ENCODE measurements around the gene AGAP2. TPM values are rescaled to one million over a fixed set of nuclear protein-coding genes. Genes with fewer than 3 reads are reported as not detected.

Gene AGAP2
- total RNA-seq, 1 donor from 2014 or later, result 57.1 TPM

- intact Hi-C loops (cut with micrococcal nuclease), result loop anchor here (5.0 kb wide), 2 partner anchors 118 to 193 kb away; partner anchors contain the start of gene DCTN2
These were observed 1.5 kb upstream of the AGAP2 start for GRCh38 chr12:57739914-57740538.

DNA sequence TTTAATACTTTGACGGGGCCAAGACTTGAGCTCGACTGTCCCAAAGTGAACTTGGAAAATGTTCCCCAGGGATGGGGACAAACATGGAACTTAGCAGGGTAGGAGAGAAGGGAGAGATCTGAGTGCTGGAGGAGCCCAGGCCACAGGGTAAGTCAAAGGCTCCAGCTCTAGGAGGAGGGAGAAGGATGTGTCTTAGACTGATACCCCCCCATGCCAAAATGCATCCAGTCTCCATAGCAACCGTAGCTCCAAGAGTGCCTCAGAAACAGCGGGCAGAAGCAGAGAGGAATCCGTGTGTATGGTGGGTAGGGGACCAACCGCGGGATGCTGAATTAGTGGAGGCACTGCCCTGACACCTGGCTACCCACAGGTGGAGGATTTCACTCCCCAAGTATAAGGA lies 845 bp upstream of the AGAP2 start:
- intact Hi-C loops (cut with micrococcal nuclease), result no loop called here

- intact Hi-C loops (cut with micrococcal nuclease), result no loop called here
These were observed 778 bp downstream of the AGAP2 start for GRCh38 chr12:57737467-57738460.

DNA sequence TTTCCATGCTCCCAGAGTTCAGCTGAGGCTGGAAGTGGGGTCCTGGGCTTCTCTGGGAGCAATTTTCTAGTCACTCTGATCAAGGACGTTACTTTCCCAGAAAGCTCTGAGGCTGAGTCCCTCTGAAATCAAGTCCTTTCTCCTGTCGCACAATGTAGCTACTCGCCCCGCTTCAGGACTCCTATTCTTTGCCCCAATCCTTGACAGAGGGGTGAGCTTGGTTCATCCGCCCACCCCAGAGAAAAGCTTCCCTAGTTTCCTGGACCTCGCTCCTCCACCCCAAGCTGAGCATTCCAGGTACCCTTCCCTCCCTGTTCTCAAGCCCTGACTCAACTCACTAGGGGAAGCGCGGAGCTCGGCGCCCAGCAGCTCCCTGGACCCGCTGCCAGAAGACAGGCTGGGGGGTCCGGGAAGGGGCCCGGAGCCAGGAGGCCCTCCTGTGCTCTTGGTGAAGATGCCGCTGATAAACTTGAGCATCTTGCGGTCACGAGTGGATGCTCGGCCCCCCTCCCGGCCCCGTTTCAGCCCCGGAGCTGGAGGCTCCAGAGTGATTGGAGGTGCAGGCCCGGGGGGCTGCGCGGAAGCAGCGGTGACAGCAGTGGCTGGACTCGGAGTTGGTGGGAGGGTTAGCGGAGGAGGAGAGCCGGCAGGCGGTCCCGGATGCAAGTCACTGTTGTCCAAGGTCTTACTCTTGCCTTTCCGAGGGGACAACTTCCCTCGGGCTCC lies 1.6 kb downstream of the AGAP2 start:
- intact Hi-C loops (cut with micrococcal nuclease), result no loop called here

- intact Hi-C loops (cut with micrococcal nuclease), result no loop called here
These were observed 2.4 kb downstream of the AGAP2 start for GRCh38 chr12:57735952-57736740.

GRCh38 chr12:57735198-57735855 lies 3.2 kb downstream of the AGAP2 start:
- intact Hi-C loops (cut with micrococcal nuclease), result no loop called here

- intact Hi-C loops (cut with micrococcal nuclease), result no loop called here
These were observed 4.0 kb downstream of the AGAP2 start for GRCh38 chr12:57734591-57734990.

DNA sequence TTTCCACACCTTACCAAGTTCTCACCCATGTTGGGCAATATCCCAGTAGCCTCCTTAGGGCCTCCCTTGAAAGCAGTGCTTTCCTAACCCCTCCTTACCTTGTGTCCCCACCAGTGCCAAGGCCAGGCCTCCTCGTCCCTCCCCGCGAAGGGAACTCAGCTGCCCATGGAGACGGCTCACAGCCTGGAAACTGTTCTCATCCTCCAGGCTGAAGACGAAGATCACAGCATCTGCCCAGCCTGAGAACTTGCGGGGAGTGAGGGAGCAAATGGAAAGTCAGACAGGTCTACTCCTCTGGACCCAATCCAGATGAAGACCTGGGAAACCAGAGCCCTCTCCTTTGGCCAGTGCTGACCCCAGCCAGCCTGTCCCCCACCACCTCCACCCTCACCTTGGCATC lies 4.6 kb downstream of the AGAP2 start:
- intact Hi-C loops (cut with micrococcal nuclease), result no loop called here

DNA sequence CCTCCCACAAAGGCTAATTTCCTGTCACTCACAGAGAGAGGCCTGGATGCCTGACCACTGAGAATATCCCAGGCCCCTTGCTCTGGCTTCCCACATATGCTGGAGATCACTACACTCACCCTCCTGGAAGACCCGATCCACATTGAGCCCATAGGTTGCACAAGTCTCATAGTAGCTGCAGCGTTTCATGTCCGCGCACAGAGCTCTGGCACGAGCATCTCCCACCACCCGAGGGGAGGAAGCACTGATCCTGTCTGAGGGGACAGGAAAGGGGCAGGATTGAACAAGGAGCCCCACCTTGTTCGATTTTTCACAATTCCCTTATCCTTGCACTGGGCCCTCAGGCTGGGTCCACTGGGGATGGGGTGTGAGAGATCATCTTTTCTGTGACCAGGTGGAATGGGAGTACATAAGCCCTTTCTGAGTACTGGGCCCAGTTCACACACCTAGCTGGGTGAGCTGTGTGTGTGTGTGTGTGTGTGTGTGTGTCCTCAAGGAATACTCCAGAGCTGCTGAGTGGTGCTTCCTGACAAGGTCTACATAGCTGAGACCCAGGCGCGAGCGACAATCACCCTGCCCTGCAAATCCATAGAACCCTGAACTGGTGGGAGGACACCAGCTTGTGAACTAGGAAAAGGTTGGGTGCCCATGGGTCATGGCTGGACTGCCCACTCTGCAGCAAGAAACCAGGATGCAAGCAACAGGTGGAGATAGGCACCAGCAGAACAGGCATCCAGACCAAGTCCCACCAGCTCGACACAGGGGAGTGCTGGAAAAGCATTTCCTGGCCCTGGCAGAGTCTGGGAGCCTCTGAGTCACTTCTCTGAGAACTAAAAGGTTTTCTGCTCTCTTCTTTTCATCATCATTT lies 5.6 kb downstream of the AGAP2 start:
- intact Hi-C loops (cut with micrococcal nuclease), result no loop called here

GRCh38 chr12:57732270-57732669 lies 6.3 kb downstream of the AGAP2 start:
- intact Hi-C loops (cut with micrococcal nuclease), result no loop called here

- intact Hi-C loops (cut with micrococcal nuclease), result no loop called here
These were observed 7.0 kb downstream of the AGAP2 start for GRCh38 chr12:57731411-57732080.

- intact Hi-C loops (cut with micrococcal nuclease), result no loop called here
These were observed 8.0 kb downstream of the AGAP2 start for GRCh38 chr12:57730336-57731067.

GRCh38 chr12:57729321-57729844 lies 9.2 kb downstream of the AGAP2 start:
- intact Hi-C loops (cut with micrococcal nuclease), result no loop called here

DNA sequence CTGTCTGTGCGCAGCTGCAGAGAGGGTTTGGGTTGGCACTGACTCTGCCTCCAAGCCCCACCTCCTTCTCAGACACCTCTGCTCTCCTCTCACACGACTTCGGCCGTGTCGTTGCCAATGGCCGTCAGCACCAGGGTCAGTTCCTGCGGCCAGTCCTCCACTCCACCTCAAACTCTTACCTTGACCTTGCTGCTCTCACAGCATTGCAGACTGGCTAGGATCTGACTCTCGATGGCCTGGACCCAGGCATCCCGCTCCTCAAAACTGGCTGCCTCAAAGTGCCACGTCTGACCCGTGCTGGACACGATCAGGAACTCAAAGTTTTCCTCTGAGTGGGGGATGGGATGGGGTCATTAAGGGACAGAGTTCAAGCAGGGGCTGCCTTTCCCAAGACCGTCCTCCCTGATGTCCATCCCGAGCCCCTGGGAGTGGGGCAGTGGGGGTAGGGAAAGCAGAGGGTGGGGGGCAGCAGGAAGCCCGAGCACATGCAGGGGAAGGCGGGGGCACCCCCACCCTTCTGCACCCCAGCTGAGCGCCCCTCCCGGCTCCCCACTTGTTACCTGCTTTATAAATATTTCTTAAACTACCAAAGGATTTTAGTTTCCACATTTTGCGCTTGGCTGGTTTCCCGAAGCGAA lies 10.7 kb downstream of the AGAP2 start:
- intact Hi-C loops (cut with micrococcal nuclease), result loop anchor here (2.0 kb wide), 1 partner anchor 15 kb away; no protein-coding TSS in a partner anchor

DNA sequence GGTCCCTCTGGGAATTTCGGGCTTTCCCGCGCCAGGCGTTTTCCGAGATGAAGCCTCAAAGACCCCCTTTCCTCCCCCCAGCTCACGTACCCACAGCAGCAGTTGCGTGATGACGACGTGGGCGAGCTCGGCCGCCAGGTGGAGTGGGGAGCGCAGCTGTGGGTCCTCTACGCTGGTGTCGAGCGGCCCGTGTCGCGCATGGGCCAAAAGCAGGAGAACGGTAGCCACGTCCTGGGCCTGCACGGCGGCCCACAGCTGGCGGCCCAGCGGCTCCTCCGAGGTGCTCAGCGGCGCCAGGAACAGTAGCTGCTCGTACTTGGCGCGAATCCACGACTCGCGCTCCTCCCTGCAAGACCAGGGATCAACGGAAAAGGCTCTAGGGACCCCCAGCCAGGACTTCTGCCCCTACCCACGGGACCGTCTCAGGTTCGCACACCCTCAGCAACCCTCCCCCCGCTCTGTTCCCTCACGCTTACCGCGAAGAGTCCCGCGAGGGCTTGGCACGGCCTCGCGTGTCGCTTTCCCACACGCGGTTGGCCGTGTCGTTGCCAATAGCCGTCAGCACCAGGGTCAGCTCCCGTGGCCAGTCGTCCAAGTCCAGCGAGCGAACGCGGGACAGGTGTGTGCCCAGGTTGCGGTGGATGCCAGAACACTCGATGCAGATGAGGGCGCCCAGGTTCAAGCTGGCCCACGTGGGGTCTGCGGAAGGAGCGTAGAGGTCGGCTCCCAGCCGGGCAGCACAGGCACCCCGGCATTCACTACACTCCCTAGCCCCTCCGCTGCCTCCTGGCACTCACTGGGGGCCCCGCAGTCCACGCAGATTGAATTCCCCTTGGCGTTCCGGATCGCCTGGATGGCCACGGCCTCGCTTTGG lies 11.4 kb downstream of the AGAP2 start:
- intact Hi-C loops (cut with micrococcal nuclease), result loop anchor here (2.0 kb wide), 1 partner anchor 16 kb away; no protein-coding TSS in a partner anchor

DNA sequence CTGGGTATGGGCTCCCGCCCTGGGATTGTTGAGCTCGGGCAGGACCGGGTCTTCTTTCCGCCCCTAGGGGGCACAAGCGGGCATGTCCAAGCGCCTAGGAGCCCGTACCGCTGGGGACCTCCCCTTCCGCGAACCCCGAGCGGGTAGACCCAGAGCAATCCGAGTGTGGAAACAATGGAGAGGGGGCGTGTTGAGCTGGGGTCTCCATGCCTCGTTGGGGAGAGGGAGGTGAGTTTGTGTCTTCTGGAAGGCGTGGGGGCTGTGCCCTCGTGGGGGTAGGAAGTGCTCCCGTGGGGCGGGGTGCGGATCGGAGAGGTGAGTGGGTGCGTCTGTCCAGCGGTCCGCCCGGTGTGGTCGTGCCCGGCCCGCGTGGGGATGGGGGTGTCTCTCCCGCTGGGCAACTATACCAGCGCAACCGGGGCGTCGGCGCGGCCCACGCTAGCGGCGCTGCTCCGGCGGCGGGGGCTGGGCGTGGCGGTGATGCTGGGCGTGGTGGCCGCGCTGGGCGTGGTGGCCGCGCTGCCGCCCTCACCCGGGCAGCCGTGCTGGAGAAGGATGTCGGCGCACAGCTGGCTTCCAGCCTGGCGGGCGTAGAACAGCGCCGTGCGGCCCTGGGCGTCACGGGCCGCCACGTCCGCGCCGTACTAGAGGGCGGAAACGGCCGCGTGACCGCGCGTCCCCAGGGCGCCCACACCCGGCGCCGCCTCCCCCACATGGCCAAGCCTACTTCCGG lies 12.2 kb downstream of the AGAP2 start:
- intact Hi-C loops (cut with micrococcal nuclease), result loop anchor here (2.0 kb wide), 1 partner anchor 16 kb away; no protein-coding TSS in a partner anchor

Measured in T-helper 2 cell treated with Interferon-gamma antibody and Interleukin-4, amounts not matched to agents 100 ng/mL and 5 ng/mL, for 36 hours (primary cell).